HepG2 (cell line): ENCODE results near the gene NF2. TPM values are rescaled to one million over a fixed set of nuclear protein-coding genes. Genes with fewer than 3 reads are reported as not detected.

Experiments
- ATAC-seq: fragments of 200-7000 bp; cut with Tn5 transposase; 3 replicates; pipeline ENCODE4 v1.9.1; 2020; ENCODE audit warnings: mild to moderate bottlenecking, moderate library complexity
- BruUV-seq: library from RNA; stranded (reverse); fragments of 400-500 nt; replicated peaks from 2 replicates; lab custom pipeline; 2021; lab: Mats Ljungman, UMichigan
- CTCF ChIA-PET: fragments of 300-600 bp; formaldehyde crosslinking; extraction: SDS; loops from one replicate; lab custom pipeline; 2021; ENCODE audit warnings: low total read pairs, inconsistent platforms, low intra/inter-chr PET ratio; lab: Yijun Ruan, JAX
- POLR2A ChIA-PET: fragments of 350-600 bp; sonication (Branson Sonifier 250); formaldehyde crosslinking; loops from one replicate; lab custom pipeline; 2020; ENCODE audit warnings: antibody characterized with exemption, inconsistent platforms; lab: Yijun Ruan, JAX
- DNase-seq: peaks from one replicate; pipeline ENCODE4 v3.0.0-alpha.2; 2015; ENCODE audit warnings: low spot score
- FAIRE-seq: peaks from 3 replicates; lab custom pipeline; 2011; peaks lifted over from hg19 to GRCh38; lab: Jason Lieb, UNC
- H2AFZ ChIP-seq: one replicate; pipeline ENCODE4 v1.6.1; 2011; ENCODE audit warnings: low read length, inconsistent platforms
- H3K27ac ChIP-seq: fragments of 300-600 bp; 3 replicates; pipeline ENCODE4 v1.8.0; 2011; ENCODE audit warnings: mixed run types, mild to moderate bottlenecking, mixed read lengths, low read length, inconsistent platforms; ENCODE audit not compliant: insufficient read depth; ENCODE audit errors: extremely low read length
- H3K27me3 ChIP-seq, 2 experiments: fragments of 200-600 bp in 1 of 2; 2 replicates in 1 of 2; 3 replicates in 1 of 2; pipeline versions ENCODE4 v1.6.0 to v1.8.0; 2011; ENCODE audit warnings: low read length in 2 of 2, mild to moderate bottlenecking in 2 of 2, moderate library complexity in 2 of 2, inconsistent platforms in 1 of 2; ENCODE audit not compliant: insufficient read depth in 2 of 2, control insufficient read depth in 1 of 2
- H3K36me3 ChIP-seq, 2 experiments: fragments of 200-600 bp in 1 of 2; replicated peaks in 1 of 2; 2 replicates in 1 of 2; 3 replicates in 1 of 2; pipeline versions ENCODE4 v1.5.1 to v1.8.0; 2011; ENCODE audit warnings: low read length in 2 of 2, inconsistent platforms in 1 of 2; ENCODE audit not compliant: insufficient read depth in 2 of 2, control insufficient read depth in 1 of 2
- H3K4me1 ChIP-seq: 2 replicates; pipeline ENCODE4 v1.5.1; 2012; ENCODE audit warnings: low read length, inconsistent platforms; ENCODE audit not compliant: insufficient read depth
- H3K4me2 ChIP-seq: 2 replicates; pipeline ENCODE4 v1.6.0; 2011; ENCODE audit warnings: low read depth, low read length, inconsistent platforms
- H3K4me3 ChIP-seq, 3 experiments: fragments of 200-600 bp in 1 of 3; sonication (generic), shearing (Covaris generic) in 1 of 3; replicated peaks in 1 of 3; 2 replicates each; pipeline ENCODE4 v1.5.1; 2011 to 2016; ENCODE audit warnings: low read length in 3 of 3, inconsistent platforms in 2 of 3, low read depth in 2 of 3, mild to moderate bottlenecking in 2 of 3, control low read depth in 1 of 3, mixed read lengths in 1 of 3; ENCODE audit not compliant: insufficient read depth in 1 of 3
- H3K79me2 ChIP-seq: one replicate; pipeline ENCODE4 v1.6.1; 2011; ENCODE audit warnings: low read length, inconsistent platforms; ENCODE audit not compliant: insufficient read depth
- H3K9ac ChIP-seq: 2 replicates; pipeline ENCODE4 v1.6.0; 2011; ENCODE audit warnings: mild to moderate bottlenecking, low read depth, low read length, inconsistent platforms; ENCODE audit not compliant: insufficient read depth
- H3K9me3 ChIP-seq: 2 replicates; pipeline ENCODE4 v1.5.1; 2012; ENCODE audit warnings: mild to moderate bottlenecking, low read length
- H4K20me1 ChIP-seq: 2 replicates; pipeline ENCODE4 v1.6.0; 2011; ENCODE audit warnings: inconsistent platforms, mild to moderate bottlenecking, low read length, moderate library complexity; ENCODE audit not compliant: insufficient read depth
- ARID2 ChIP-seq: sonication (generic); formaldehyde crosslinking; IDR thresholded peaks from 2 replicates; pipeline ENCODE4 v1.8.1; 2022; ENCODE audit warnings: mild to moderate bottlenecking, missing genetic modification reagents, borderline replicate concordance
- FOXA1 ChIP-seq, 2 experiments: fragments of 450-650 bp in 1 of 2; sonication (generic) in 1 of 2; formaldehyde crosslinking in 1 of 2; IDR thresholded peaks; 2 replicates each; pipeline versions ENCODE4 v1.4.0 to v1.6.1; 2016 to 2020; ENCODE audit warnings: missing genetic modification reagents in 1 of 2
- FOXP1 ChIP-seq, 2 experiments: fragments of 450-650 bp in 1 of 2; IDR thresholded peaks; 2 replicates each; pipeline ENCODE4 v1.6.1; 2017 to 2018; ENCODE audit warnings: antibody characterized with exemption in 1 of 2
- HNRNPLL ChIP-seq: fragments of 200-400 bp; formaldehyde crosslinking; IDR thresholded peaks from 2 replicates; pipeline ENCODE4 v1.6.1; 2017; ENCODE audit warnings: mild to moderate bottlenecking, low read depth, low read length; ENCODE audit not compliant: poor library complexity, severe bottlenecking
- RBM22 ChIP-seq: fragments of 200-400 bp; formaldehyde crosslinking; optimal IDR thresholded peaks from 2 replicates; pipeline ENCODE3; 2017; ENCODE audit warnings: mild to moderate bottlenecking, low read length, moderate library complexity
- RERE ChIP-seq: IDR thresholded peaks from 2 replicates; pipeline ENCODE4 v1.6.1; 2016; ENCODE audit warnings: low read depth, missing genetic modification reagents, missing compliant biosample characterization
- ZFP90 ChIP-seq: sonication (generic); formaldehyde crosslinking; IDR thresholded peaks from 2 replicates; pipeline ENCODE4 v1.8.0; 2022; ENCODE audit warnings: missing genetic modification reagents, mild to moderate bottlenecking, inconsistent platforms, borderline replicate concordance
- ZNF160 ChIP-seq: sonication (generic); formaldehyde crosslinking; IDR thresholded peaks from 2 replicates; pipeline ENCODE4 v1.8.0; 2022; ENCODE audit warnings: mild to moderate bottlenecking, inconsistent platforms, missing genetic modification reagents
- ZNF331 ChIP-seq: sonication (generic); formaldehyde crosslinking; IDR thresholded peaks from 2 replicates; pipeline ENCODE4 v1.4.0; 2020; ENCODE audit warnings: missing genetic modification reagents
- ZNF720 ChIP-seq: sonication (generic); formaldehyde crosslinking; IDR thresholded peaks from 2 replicates; pipeline ENCODE4 v1.4.0; 2020; ENCODE audit warnings: missing genetic modification reagents
- WGBS: methylation state at CpG from one replicate; pipeline ENCODE4 v1.1.6; 2017; ENCODE audit warnings: low lambda C conversion rate; 5-methylcytosine and 5-hydroxymethylcytosine counted together
- in situ Hi-C: cut with HindIII; loops from 2 replicates; pipeline ENCODE4 v1.10.0; 2017; ENCODE audit warnings: low pct_unique_long_range_greater_than_20kb; ENCODE audit not compliant: extremely low pct_ligation_motif_present
- intact Hi-C: fragments of 100-400 bp; cut with micrococcal nuclease; formaldehyde crosslinking; loops from one replicate; pipeline ENCODE4 v1.10.0; 2022; ENCODE audit not compliant: unreplicated experiment
- polyA plus RNA-seq, 8 experiments: library from polyadenylated mRNA; depleted of rRNA in 3 of 8; stranded (reverse) in 7 of 8; unstranded in 1 of 8; fragments of >200 nt; fragmentation: Illumina TruSeq in 4 of 8; extraction: Trizol in 4 of 8; gene quantifications; 2 replicates each; pipeline versions ENCODE4 v1.2.1 to v1.2.3, GENCODE V29; 2011 to 2016; ENCODE audit warnings: low read depth in 4 of 8, missing spikeins in 1 of 8, mixed read lengths in 1 of 8; ENCODE audit not compliant: insufficient read depth in 1 of 8
- total RNA-seq, 5 experiments: library from RNA; depleted of rRNA; stranded (reverse); fragments of >200 nt; fragmentation: Illumina TruSeq; extraction: Trizol; gene quantifications; 2 replicates each; pipeline ENCODE4 v1.2.3, GENCODE V29; 2016; ENCODE audit warnings: low read depth in 1 of 5

The NF2 gene
- total and polyA plus RNA-seq, 2 of the 13 experiments (the other 11 are each of a cell fraction or from before 2014, with no cell fraction given) = 9.3 to 33.3 TPM

DNA sequence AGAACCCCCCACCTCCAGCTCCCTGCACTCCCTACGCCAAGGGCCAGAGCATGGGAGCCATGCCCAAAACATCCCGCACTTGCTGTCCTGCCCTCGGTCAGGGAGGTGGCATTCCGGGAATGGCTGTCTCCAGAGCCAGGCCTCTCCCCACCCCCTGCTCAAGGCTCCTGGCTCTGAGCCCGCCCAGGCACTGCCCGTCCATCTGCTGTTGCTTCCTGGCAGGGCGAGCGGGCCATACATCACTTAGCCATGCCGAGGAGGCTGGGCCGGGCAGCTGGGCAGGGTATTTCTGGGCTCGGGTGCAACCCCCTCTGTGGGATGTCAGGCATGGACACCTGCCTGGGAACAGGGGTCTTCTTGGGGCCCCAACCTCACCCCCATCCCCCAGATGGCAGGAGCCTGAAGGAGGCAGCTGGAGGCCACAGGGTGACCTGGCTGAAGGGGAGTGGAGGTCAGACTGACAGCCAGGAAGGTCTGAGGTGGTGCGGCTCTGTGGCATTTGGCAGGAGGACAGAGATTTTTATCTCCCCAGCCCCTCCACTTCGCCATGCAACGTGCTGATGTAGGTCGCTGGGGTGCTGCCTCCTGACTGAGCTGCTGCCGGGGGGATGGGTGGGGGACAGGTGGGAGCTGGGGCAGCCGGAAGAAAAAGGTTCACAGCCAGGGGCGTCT is 107.6 kb downstream of the NF2 start:
- DNase-seq = no peak
- H3K79me2 ChIP-seq = no peaks in the 10 kb centered on the region
- WGBS = 13% methylated on average over 6 of the region's 18 CpGs
- TF ChIP-seq ZFP90 (CRISPR knock-in tag) (no peak), RERE (CRISPR knock-in tag) (no peak), RBM22 (no peak), ARID2 (CRISPR knock-in tag) (no peak), FOXP1 (IDR thresholded peaks at IDR 0.05) (no peak), FOXP1 (CRISPR knock-in tag; IDR thresholded peaks at IDR 0.05) (no peak), HNRNPLL (no peak), ZNF160 (CRISPR knock-in tag) (no peak), ZNF720 (no peak), ZNF331 (CRISPR knock-in tag) (no peak), FOXA1 (IDR thresholded peaks at IDR 0.05) (no peak), FOXA1 (CRISPR knock-in tag; IDR thresholded peaks at IDR 0.05) (no peak)
- TF ChIP-seq, all 625 proteins: peak for 0
- BruUV-seq = no TSS peak
- POLR2A ChIA-PET = interaction anchor here (0.6 kb wide), 1 partner anchor 22 kb away, joined by 3 read pairs; no protein-coding TSS in a partner anchor
- Histone ChIP-seq H3K27me3 (peaks cover 16 to 79% of the 10 kb centered on the region in 2 experiments; a peak in 4 of 5 replicates), H3K4me3 (no peak overlapping the region), H2AFZ (no peak overlapping the region), H3K9ac (no peak overlapping the region), H3K9me3 (no peaks in the 10 kb centered on the region), H3K36me3 (no peaks in the 10 kb centered on the region), H4K20me1 (0 out of 2 replicates have a peak, but pooled peaks cover 5% of the 10 kb centered on the region), H3K4me2 (no peak overlapping the region), H3K4me1 (peaks cover 5% of the 10 kb centered on the region; the same call in 1 of the 2 replicates), H3K27ac (no peak overlapping the region)
- in situ Hi-C loops = no loop called here
- CTCF ChIA-PET = no interaction called here
- no peak for FAIRE-seq
- no peak for ATAC-seq
- intact Hi-C loops = no loop called here
